Smooth muscle cell (in vitro differentiated cells): ENCODE data around the gene EXOSC7. TPM values are rescaled to one million over a fixed set of nuclear protein-coding genes. Genes with fewer than 3 reads are reported as not detected.

Source experiments
- DNase-seq: peaks from one replicate; lab custom pipeline; 2025; ENCODE audit not compliant: unreplicated experiment; lab: John Stamatoyannopoulos, UW
- H2AFZ ChIP-seq: fragments of 200-600 bp; sonication (generic); 2 replicates; pipeline ENCODE4 v1.6.0; 2016; ENCODE audit warnings: antibody characterized with exemption, low read depth, mild to moderate bottlenecking
- H3F3A ChIP-seq: fragments of 200-600 bp; sonication (generic); 2 replicates; pipeline ENCODE4 v1.6.0; 2017; ENCODE audit warnings: antibody characterized with exemption, low read depth
- H3K27ac ChIP-seq: fragments of 200-600 bp; sonication (generic); 2 replicates; pipeline ENCODE4 v1.5.1; 2016; ENCODE audit warnings: low read depth, mild to moderate bottlenecking
- H3K27me3 ChIP-seq: fragments of 200-600 bp; sonication (generic); 2 replicates; pipeline ENCODE4 v1.6.1; 2016; ENCODE audit warnings: low read depth, mild to moderate bottlenecking
- H3K36me3 ChIP-seq: fragments of 200-600 bp; sonication (generic); 2 replicates; pipeline ENCODE4 v1.5.1; 2016; ENCODE audit warnings: low read depth
- H3K4me1 ChIP-seq: fragments of 200-600 bp; sonication (generic); 2 replicates; pipeline ENCODE4 v1.5.1; 2016; ENCODE audit warnings: low read depth
- H3K4me2 ChIP-seq: fragments of 200-600 bp; sonication (generic); 2 replicates; pipeline ENCODE4 v1.6.0; 2016; ENCODE audit warnings: mild to moderate bottlenecking
- H3K4me3 ChIP-seq: fragments of 200-600 bp; sonication (generic); 2 replicates; pipeline ENCODE4 v1.5.1; 2016; ENCODE audit warnings: mild to moderate bottlenecking
- H3K79me2 ChIP-seq: fragments of 200-600 bp; sonication (generic); 2 replicates; pipeline ENCODE4 v1.6.0; 2016; ENCODE audit warnings: low read depth, mild to moderate bottlenecking
- H3K9ac ChIP-seq: fragments of 200-600 bp; sonication (generic); 2 replicates; pipeline ENCODE4 v1.6.0; 2016; ENCODE audit warnings: low read depth
- H3K9me3 ChIP-seq: fragments of 200-600 bp; sonication (generic); replicated peaks from 2 replicates; pipeline ENCODE4 v1.5.1; 2016; ENCODE audit warnings: low read depth
- H4K20me1 ChIP-seq: fragments of 200-600 bp; sonication (generic); 2 replicates; pipeline ENCODE4 v1.6.0; 2016; ENCODE audit warnings: low read depth
- CTCF ChIP-seq: fragments of 200-600 bp; sonication (generic); IDR thresholded peaks from 2 replicates; pipeline ENCODE4 v1.5.1; 2017; ENCODE audit warnings: borderline replicate concordance, mild to moderate bottlenecking, antibody characterized with exemption; ENCODE audit not compliant: insufficient read depth, poor library complexity, severe bottlenecking
- WGBS: methylation state at CpG from one replicate; pipeline ENCODE4 v1.1.7; 2016; ENCODE audit warnings: low lambda C conversion rate; 5-methylcytosine and 5-hydroxymethylcytosine counted together
- polyA plus RNA-seq: library from polyadenylated mRNA; unstranded; fragments of >200 nt; fragmentation: Nextera tagmentation; extraction: Ambion mirVana; gene quantifications from 2 replicates; pipeline ENCODE4 v1.2.1, GENCODE V29; 2016
- total RNA-seq: library from RNA; depleted of rRNA; stranded (reverse); fragments of >200 nt; gene quantifications from 2 replicates; pipeline ENCODE4 v1.2.3, GENCODE V29; 2014

Gene EXOSC7
- total and polyA plus RNA-seq, 2 experiments from 2014 or later: 42.2 to 49.0 TPM

GRCh38 chr3:45042162-45042561, 66.1 kb downstream of the EXOSC7 start:
- 98% methylated on average over 3 of the region's 3 CpGs for WGBS
- no peak overlapping the region for H3K4me3 ChIP-seq
- H3K4me1 ChIP-seq: peaks cover 8% of the 10 kb centered on the region
- H3K9me3 ChIP-seq: no peaks in the 10 kb centered on the region
- H3K4me2 ChIP-seq: no peak overlapping the region
- H3K27me3 ChIP-seq: no peaks in the 10 kb centered on the region
- no peak overlapping the region for H2AFZ ChIP-seq
- H3F3A ChIP-seq: no peaks in the 10 kb centered on the region
- no peaks in the 10 kb centered on the region for H3K36me3 ChIP-seq
- no peaks in the 10 kb centered on the region for H3K79me2 ChIP-seq
- H3K27ac ChIP-seq: no peak overlapping the region
- no peak overlapping the region for H3K9ac ChIP-seq
- TF ChIP-seq CTCF: no peak
- DNase-seq: no peak
- no peaks in the 10 kb centered on the region for H4K20me1 ChIP-seq

- no peaks in the 10 kb centered on the region for H3F3A ChIP-seq
- WGBS: 5% methylated on average over 2 of the region's 2 CpGs
- peaks cover 11% of the 10 kb centered on the region for H3K4me1 ChIP-seq
- H3K9me3 ChIP-seq: no peaks in the 10 kb centered on the region
- no peaks in the 10 kb centered on the region for H3K27me3 ChIP-seq
- TF ChIP-seq CTCF: peak; percentile 26
- DNase-seq: no peak
- H3K4me2 ChIP-seq: peak overlapping the region; percentile 34
- no peaks in the 10 kb centered on the region for H3K36me3 ChIP-seq
- no peaks in the 10 kb centered on the region for H4K20me1 ChIP-seq
- no peak overlapping the region for H3K9ac ChIP-seq
- peak overlapping the region; percentile 83 for H3K27ac ChIP-seq
- H3K79me2 ChIP-seq: no peaks in the 10 kb centered on the region
- H2AFZ ChIP-seq: no peak overlapping the region
- H3K4me3 ChIP-seq: no peak overlapping the region
Measured at GRCh38 chr3:45043728-45044299, 67.8 kb downstream of the EXOSC7 start.

- no peak for DNase-seq
- Histone ChIP-seq H3K4me1 (peaks cover 11% of the 10 kb centered on the region), H3K9me3 (no peaks in the 10 kb centered on the region), H3K79me2 (no peaks in the 10 kb centered on the region), H3F3A (no peaks in the 10 kb centered on the region), H3K4me3 (no peak overlapping the region), H3K4me2 (no peak overlapping the region), H3K36me3 (no peaks in the 10 kb centered on the region), H3K27ac (no peak overlapping the region), H3K9ac (no peak overlapping the region), H4K20me1 (no peaks in the 10 kb centered on the region), H2AFZ (no peak overlapping the region), H3K27me3 (no peaks in the 10 kb centered on the region)
- TF ChIP-seq CTCF: no peak
- 53% methylated on average over 4 of the region's 4 CpGs for WGBS
Measured at GRCh38 chr3:45048244-45048643, 72.2 kb downstream of the EXOSC7 start.

- no peak for DNase-seq
- Histone ChIP-seq H3K9me3 (no peaks in the 10 kb centered on the region), H3K4me2 (no peak overlapping the region), H3K27me3 (no peaks in the 10 kb centered on the region), H3K4me1 (peaks cover 5% of the 10 kb centered on the region), H4K20me1 (no peaks in the 10 kb centered on the region), H3K4me3 (no peak overlapping the region), H3K36me3 (no peaks in the 10 kb centered on the region), H3K27ac (no peak overlapping the region), H3F3A (peaks cover 6% of the 10 kb centered on the region), H3K9ac (no peak overlapping the region), H3K79me2 (no peaks in the 10 kb centered on the region), H2AFZ (no peak overlapping the region)
- WGBS: 92% methylated on average over 4 of the region's 4 CpGs
- no peak for TF ChIP-seq CTCF
Measured at GRCh38 chr3:45049807-45050206, 73.8 kb downstream of the EXOSC7 start.
